SIG-M5 treated with dmso at 0.1 percent for 504 hours (cell line): ENCODE data around the gene ZC3H18.
"Not testable (repeated sequence)": the region's sequence is repeated elsewhere in the genome, so short reads cannot be mapped to it uniquely, and the experiment has no call there.

Experiments used
- DNase-seq: peaks from one replicate; lab custom pipeline; 2025; ENCODE audit not compliant: unreplicated experiment; lab: John Stamatoyannopoulos, UW

The ZC3H18 gene

GRCh38 chr16:88651989-88652761, 82.0 kb downstream of the ZC3H18 start:
- no peak for DNase-seq

- no peak for DNase-seq
These were observed 82.5 kb downstream of the ZC3H18 start for GRCh38 chr16:88652762-88653063.

GRCh38 chr16:88653101-88653500, 82.9 kb downstream of the ZC3H18 start:
- DNase-seq: no peak

- DNase-seq: no peak
These were observed 83.6 kb downstream of the ZC3H18 start for GRCh38 chr16:88653596-88654362.

- DNase-seq: no peak
These were observed 84.3 kb downstream of the ZC3H18 start for GRCh38 chr16:88654363-88655052.

- no peak for DNase-seq
These were observed 85.0 kb downstream of the ZC3H18 start for GRCh38 chr16:88655053-88655732.

GRCh38 chr16:88655733-88656281, 85.6 kb downstream of the ZC3H18 start:
- no peak for DNase-seq

GRCh38 chr16:88656291-88656980, 86.2 kb downstream of the ZC3H18 start:
- DNase-seq: no peak

- no peak for DNase-seq
These were observed 87.2 kb downstream of the ZC3H18 start for GRCh38 chr16:88657371-88657770.

- no peak for DNase-seq
These were observed 88.5 kb downstream of the ZC3H18 start for GRCh38 chr16:88658714-88659113.

- DNase-seq: no peak
These were observed 89.0 kb downstream of the ZC3H18 start for GRCh38 chr16:88659160-88659559.

GRCh38 chr16:88661468-88661867, 91.3 kb downstream of the ZC3H18 start:
- no peak for DNase-seq

- no peak for DNase-seq
These were observed 92.1 kb downstream of the ZC3H18 start for GRCh38 chr16:88662222-88662842.

GRCh38 chr16:88662843-88663606, 92.8 kb downstream of the ZC3H18 start, which contains the start of gene MVD:
Gene MVD (minus strand): TSS chr16:88663091. CDS start chr16:88663080, 11 bp downstream.
- peak; percentile 96 for DNase-seq

- DNase-seq: no peak
These were observed 94.9 kb downstream of the ZC3H18 start for GRCh38 chr16:88665148-88665547.

GRCh38 chr16:88665570-88665969, 95.4 kb downstream of the ZC3H18 start:
- DNase-seq: no peak

- no peak for DNase-seq
These were observed 97.3 kb downstream of the ZC3H18 start for GRCh38 chr16:88667461-88667860.

GRCh38 chr16:88669493-88669892, 99.3 kb downstream of the ZC3H18 start:
- not testable (repeated sequence) for DNase-seq

GRCh38 chr16:88669980-88670379, 99.8 kb downstream of the ZC3H18 start:
- DNase-seq: no peak
